Measurements from ENCODE around the gene ADCK2.

The ADCK2 gene

DNA sequence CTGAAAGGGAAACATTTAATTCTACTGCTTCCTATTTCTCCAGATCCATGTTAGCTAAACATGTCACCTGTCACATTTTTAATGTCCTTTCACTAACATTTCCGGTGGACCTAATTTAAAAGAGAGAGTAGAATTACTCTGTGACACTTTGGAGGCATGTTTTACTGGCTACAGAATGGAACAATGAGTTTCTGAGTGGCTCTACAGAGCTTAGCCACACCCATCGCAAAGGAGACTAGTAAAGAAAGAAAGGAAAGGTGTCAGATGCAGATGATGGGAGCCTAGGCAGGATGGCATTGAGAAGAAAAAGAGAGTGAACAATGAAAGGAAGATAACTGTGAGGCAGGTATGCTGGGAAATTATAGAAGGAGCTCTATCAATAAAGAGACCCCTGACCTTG is 59.7 kb downstream of the ADCK2 start:
- TF ChIP-seq, protein P1, sequence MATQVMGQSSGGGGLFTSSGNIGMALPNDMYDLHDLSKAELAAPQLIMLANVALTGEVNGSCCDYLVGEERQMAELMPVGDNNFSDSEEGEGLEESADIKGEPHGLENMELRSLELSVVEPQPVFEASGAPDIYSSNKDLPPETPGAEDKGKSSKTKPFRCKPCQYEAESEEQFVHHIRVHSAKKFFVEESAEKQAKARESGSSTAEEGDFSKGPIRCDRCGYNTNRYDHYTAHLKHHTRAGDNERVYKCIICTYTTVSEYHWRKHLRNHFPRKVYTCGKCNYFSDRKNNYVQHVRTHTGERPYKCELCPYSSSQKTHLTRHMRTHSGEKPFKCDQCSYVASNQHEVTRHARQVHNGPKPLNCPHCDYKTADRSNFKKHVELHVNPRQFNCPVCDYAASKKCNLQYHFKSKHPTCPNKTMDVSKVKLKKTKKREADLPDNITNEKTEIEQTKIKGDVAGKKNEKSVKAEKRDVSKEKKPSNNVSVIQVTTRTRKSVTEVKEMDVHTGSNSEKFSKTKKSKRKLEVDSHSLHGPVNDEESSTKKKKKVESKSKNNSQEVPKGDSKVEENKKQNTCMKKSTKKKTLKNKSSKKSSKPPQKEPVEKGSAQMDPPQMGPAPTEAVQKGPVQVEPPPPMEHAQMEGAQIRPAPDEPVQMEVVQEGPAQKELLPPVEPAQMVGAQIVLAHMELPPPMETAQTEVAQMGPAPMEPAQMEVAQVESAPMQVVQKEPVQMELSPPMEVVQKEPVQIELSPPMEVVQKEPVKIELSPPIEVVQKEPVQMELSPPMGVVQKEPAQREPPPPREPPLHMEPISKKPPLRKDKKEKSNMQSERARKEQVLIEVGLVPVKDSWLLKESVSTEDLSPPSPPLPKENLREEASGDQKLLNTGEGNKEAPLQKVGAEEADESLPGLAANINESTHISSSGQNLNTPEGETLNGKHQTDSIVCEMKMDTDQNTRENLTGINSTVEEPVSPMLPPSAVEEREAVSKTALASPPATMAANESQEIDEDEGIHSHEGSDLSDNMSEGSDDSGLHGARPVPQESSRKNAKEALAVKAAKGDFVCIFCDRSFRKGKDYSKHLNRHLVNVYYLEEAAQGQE (IDR thresholded peaks at IDR 0.05; ENCODE audit: low read depth) = no peak
- TF ChIP-seq, protein P2, sequence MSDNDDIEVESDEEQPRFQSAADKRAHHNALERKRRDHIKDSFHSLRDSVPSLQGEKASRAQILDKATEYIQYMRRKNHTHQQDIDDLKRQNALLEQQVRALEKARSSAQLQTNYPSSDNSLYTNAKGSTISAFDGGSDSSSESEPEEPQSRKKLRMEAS (IDR thresholded peaks at IDR 0.05) = no peak

DNA sequence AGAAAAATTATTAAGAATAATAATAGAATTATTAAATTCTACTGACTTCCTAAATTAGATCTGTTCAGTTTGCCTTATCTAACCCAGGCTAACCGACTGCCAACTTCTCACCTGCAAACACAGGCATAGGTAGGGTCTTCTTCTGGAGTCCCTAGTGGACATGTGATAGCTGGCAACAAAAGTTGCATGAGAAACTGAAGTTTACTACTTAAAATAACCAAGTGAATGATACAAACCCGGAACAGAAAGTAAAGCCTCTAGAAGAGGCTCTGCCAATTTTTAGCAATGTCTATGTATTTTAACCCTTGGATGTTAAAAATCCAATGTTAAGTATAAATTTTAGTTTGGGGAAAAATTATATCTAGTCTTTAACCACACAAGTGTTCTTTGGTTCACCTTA is 61.4 kb downstream of the ADCK2 start:
- TF ChIP-seq, protein P3, sequence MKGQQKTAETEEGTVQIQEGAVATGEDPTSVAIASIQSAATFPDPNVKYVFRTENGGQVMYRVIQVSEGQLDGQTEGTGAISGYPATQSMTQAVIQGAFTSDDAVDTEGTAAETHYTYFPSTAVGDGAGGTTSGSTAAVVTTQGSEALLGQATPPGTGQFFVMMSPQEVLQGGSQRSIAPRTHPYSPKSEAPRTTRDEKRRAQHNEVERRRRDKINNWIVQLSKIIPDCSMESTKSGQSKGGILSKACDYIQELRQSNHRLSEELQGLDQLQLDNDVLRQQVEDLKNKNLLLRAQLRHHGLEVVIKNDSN (IDR thresholded peaks at IDR 0.05) = no peak
- TF ChIP-seq CREB1 (IDR thresholded peaks at IDR 0.05; ENCODE audit: low read depth) = no peak
- no peak for TF ChIP-seq YY1 (IDR thresholded peaks at IDR 0.05; ENCODE audit: low read depth)
- no peak for TF ChIP-seq NFIC (IDR thresholded peaks at IDR 0.05)
- TF ChIP-seq TCF12 (IDR thresholded peaks at IDR 0.05; ENCODE audit: low read depth) = no peak
- no peak for TF ChIP-seq FOXM1 (IDR thresholded peaks at IDR 0.05; ENCODE audit: borderline replicate concordance, low read depth)
- TF ChIP-seq, protein P2 (IDR thresholded peaks at IDR 0.05) = no peak
- no peak for TF ChIP-seq RAD21 (IDR thresholded peaks at IDR 0.05; ENCODE audit: low read depth)
- TF ChIP-seq EGR1 (IDR thresholded peaks at IDR 0.05) = no peak
- TF ChIP-seq ZBTB7A (IDR thresholded peaks at IDR 0.05; ENCODE audit: low read depth) = no peak
- TF ChIP-seq TAF1 (IDR thresholded peaks at IDR 0.05; ENCODE audit: low read depth) = no peak
- TF ChIP-seq TEAD4 (IDR thresholded peaks at IDR 0.05) = no peak
- TF ChIP-seq CEBPB (IDR thresholded peaks at IDR 0.05) = no peak
- no peak for TF ChIP-seq EP300 (IDR thresholded peaks at IDR 0.05; ENCODE audit: borderline replicate concordance)
- TF ChIP-seq, protein P1 (IDR thresholded peaks at IDR 0.05; ENCODE audit: low read depth) = no peak

DNA sequence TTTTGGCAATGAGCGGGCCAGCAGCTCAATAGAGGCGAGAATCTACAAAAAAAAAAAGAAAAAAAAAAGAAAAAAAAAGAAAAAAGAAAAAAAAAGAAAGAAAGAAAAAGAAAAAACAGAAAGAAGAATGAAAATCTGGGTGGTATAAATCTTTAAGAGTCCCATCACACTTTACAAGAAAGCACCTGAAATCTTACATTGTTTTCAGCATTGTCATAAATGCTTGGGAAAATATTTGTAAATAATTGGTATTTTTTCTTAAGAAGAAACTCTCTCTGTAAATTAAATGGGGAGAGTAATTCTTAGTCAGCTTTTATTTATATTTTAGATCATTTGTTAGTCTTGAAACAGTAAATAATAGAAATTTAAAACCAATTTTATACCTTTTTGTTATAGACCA is 62.0 kb downstream of the ADCK2 start:
- no peak for TF ChIP-seq EP300 (IDR thresholded peaks at IDR 0.05; ENCODE audit: borderline replicate concordance)
- no peak for TF ChIP-seq EGR1 (IDR thresholded peaks at IDR 0.05)
- no peak for TF ChIP-seq NFIC (IDR thresholded peaks at IDR 0.05)

DNA sequence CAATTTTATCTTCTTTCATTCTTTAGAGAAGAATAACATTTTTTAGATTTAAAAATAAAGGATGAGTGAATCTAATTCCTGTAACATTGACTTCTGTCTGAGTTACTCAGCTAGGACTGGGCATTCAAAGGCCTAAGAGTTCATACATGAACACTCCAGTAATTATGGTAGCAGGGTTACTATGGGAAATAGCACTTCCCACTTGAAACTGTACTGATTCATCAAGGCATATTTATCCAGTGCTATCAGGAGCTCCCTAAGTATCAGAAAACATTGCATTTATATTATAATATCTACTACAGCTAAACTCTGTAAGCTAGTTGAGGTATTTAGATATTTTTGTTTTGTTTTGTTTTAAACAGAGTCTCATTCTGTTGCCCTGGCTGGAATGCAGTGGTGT is 65.5 kb downstream of the ADCK2 start:
- TF ChIP-seq, protein P1 (IDR thresholded peaks at IDR 0.05; ENCODE audit: low read depth) = no peak
- no peak for TF ChIP-seq CEBPB (IDR thresholded peaks at IDR 0.05)
- TF ChIP-seq EP300 (IDR thresholded peaks at IDR 0.05; ENCODE audit: borderline replicate concordance) = no peak

DNA sequence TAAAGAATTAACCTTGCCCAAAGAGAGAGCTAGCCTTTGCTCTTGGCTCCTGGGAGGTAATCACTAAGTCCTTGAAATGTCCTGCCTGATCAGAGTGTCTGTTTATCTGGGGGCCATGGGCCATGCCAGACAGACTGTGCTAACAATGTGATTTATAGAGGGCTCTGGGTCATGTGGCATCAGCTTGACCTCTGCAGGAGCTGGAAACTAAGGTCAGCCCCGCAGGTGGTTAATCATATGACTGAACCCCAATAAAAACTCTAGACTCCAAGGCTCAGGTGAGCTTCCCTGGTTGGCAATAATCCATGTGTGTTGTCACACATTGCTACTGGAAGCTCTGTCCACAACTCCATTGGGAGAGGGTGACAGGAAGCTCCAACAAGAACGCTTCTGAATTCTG is 71.3 kb downstream of the ADCK2 start:
- TF ChIP-seq TEAD4 (IDR thresholded peaks at IDR 0.05) = no peak
- TF ChIP-seq EGR1 (IDR thresholded peaks at IDR 0.05) = no peak
- TF ChIP-seq FOXM1 (IDR thresholded peaks at IDR 0.05; ENCODE audit: borderline replicate concordance, low read depth) = no peak
- TF ChIP-seq YY1 (IDR thresholded peaks at IDR 0.05; ENCODE audit: low read depth) = no peak
- TF ChIP-seq NFIC (IDR thresholded peaks at IDR 0.05) = no peak
- TF ChIP-seq, protein P1 (IDR thresholded peaks at IDR 0.05; ENCODE audit: low read depth) = no peak
- no peak for TF ChIP-seq CEBPB (IDR thresholded peaks at IDR 0.05)
- TF ChIP-seq ZBTB7A (IDR thresholded peaks at IDR 0.05; ENCODE audit: low read depth) = no peak
- no peak for TF ChIP-seq RAD21 (IDR thresholded peaks at IDR 0.05; ENCODE audit: low read depth)
- no peak for TF ChIP-seq EP300 (IDR thresholded peaks at IDR 0.05; ENCODE audit: borderline replicate concordance)
- no peak for TF ChIP-seq TAF1 (IDR thresholded peaks at IDR 0.05; ENCODE audit: low read depth)
- TF ChIP-seq TCF12 (IDR thresholded peaks at IDR 0.05; ENCODE audit: low read depth) = no peak
